Prostate gland (tissue), 2 donors: ENCODE measurements around the gene PSD. TPM values are rescaled to one million over a fixed set of nuclear protein-coding genes. Genes with fewer than 3 reads are reported as not detected.

Source experiments
- DNase-seq: peaks from one replicate; pipeline ENCODE4 v3.0.0-alpha.2; 2019; ENCODE audit warnings: low spot score
- H3K27ac ChIP-seq, 2 donors: fragments of 200-600 bp; sonication (generic); 2 replicates each; pipeline ENCODE4 v1.5.1; 2017 to 2019
- H3K27me3 ChIP-seq: fragments of 200-600 bp; sonication (generic); replicated peaks from 2 replicates; pipeline ENCODE4 v1.5.1; 2019; ENCODE audit not compliant: insufficient read depth
- H3K36me3 ChIP-seq, 2 donors: fragments of 200-600 bp; sonication (generic); 1 replicate in 1 of 2; 2 replicates in 1 of 2; pipeline versions ENCODE4 v1.5.1 to v1.8.1; 2017 to 2019
- H3K4me1 ChIP-seq: fragments of 200-600 bp; sonication (generic); replicated peaks from 2 replicates; pipeline ENCODE4 v1.5.1; 2019
- H3K4me3 ChIP-seq, 2 donors: fragments of 200-600 bp; sonication (generic); 2 replicates each; pipeline ENCODE4 v1.5.1; 2017 to 2019
- H3K9me3 ChIP-seq: fragments of 200-600 bp; sonication (generic); 2 replicates; pipeline ENCODE4 v1.5.1; 2017
- CTCF ChIP-seq, 4 experiments: fragments of 200-600 bp in 2 of 4; fragments of 450-650 bp in 2 of 4; sonication (generic) in 2 of 4; IDR thresholded peaks; 1 replicate in 3 of 4; 2 replicates in 1 of 4; pipeline ENCODE4 v1.5.1; 2016 to 2019; ENCODE audit warnings: antibody characterized with exemption in 4 of 4, mild to moderate bottlenecking in 2 of 4, moderate library complexity in 2 of 4
- POLR2A ChIP-seq: fragments of 450-650 bp; IDR thresholded peaks from one replicate; pipeline ENCODE4 v1.6.1; 2016; ENCODE audit warnings: antibody characterized with exemption, mild to moderate bottlenecking
- POLR2AphosphoS5 ChIP-seq: sonication (generic); formaldehyde crosslinking; IDR thresholded peaks from one replicate; pipeline ENCODE4 v1.6.1; 2017; ENCODE audit warnings: antibody characterized with exemption
- WGBS: methylation state at CpG from one replicate; pipeline ENCODE4 v1.1.5; 2018; 5-methylcytosine and 5-hydroxymethylcytosine counted together
- intact Hi-C: fragments of 100-400 bp; cut with DNase I; formaldehyde crosslinking; loops from one replicate; pipeline ENCODE4 v1.14.2; 2022
- total RNA-seq, 2 donors: library from RNA; depleted of rRNA; stranded (reverse); fragments of >200 nt; gene quantifications; one replicate each; pipeline ENCODE4 v1.1.0, GENCODE V29; 2016

Gene PSD
- total RNA-seq, 2 donors from 2014 or later = 1.0 to 10.9 TPM

DNA sequence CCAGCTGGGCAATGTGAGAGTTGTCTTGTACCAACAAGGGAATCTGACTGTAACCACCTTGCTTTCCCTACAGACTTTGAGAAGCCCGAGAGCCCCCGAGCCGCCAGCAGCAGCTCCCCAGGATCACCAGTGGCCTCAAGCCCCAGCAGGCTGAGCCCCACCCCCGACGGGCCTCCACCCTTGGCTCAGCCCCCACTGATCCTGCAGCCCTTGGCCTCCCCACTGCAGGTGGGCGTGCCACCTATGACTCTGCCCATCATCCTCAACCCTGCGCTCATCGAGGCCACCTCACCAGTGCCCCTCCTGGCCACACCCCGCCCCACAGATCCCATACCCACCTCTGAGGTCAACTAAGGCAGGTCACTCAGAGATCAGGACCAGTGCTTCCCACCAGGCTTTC, 36.6 kb downstream of the PSD start:
- Histone ChIP-seq H3K9me3 (no peaks in the 10 kb centered on the region), H3K27me3 (no peaks in the 10 kb centered on the region), H3K36me3 (peaks cover 8 to 29% of the 10 kb centered on the region in 2 donors), H3K4me3 (no peak overlapping the region), H3K27ac (no peak overlapping the region), H3K4me1 (no peaks in the 10 kb centered on the region)
- intact Hi-C loops = no loop called here
- 85% methylated on average over 9 of the region's 9 CpGs for WGBS
- TF ChIP-seq POLR2AphosphoS5 = no peak
- TF ChIP-seq POLR2A = no peak
- no peak for TF ChIP-seq CTCF (IDR thresholded peaks at IDR 0.05)
- no peak for DNase-seq

- peaks cover 8 to 29% of the 10 kb centered on the region in 2 donors for H3K36me3 ChIP-seq
- DNase-seq = no peak
- H3K4me3 ChIP-seq = no peak overlapping the region
- H3K4me1 ChIP-seq = no peaks in the 10 kb centered on the region
- no peak overlapping the region for H3K27ac ChIP-seq
- TF ChIP-seq POLR2A = no peak
- H3K9me3 ChIP-seq = no peaks in the 10 kb centered on the region
- 92% methylated on average over 6 of the region's 6 CpGs for WGBS
- no peaks in the 10 kb centered on the region for H3K27me3 ChIP-seq
- intact Hi-C loops = no loop called here
Measured at GRCh38 chr10:102379383-102379782, 39.2 kb downstream of the PSD start.

- no peaks in the 10 kb centered on the region for H3K27me3 ChIP-seq
- H3K27ac ChIP-seq = no peak overlapping the region
- TF ChIP-seq POLR2A (no peak), CTCF (IDR thresholded peaks at IDR 0.05) (no peak), POLR2AphosphoS5 (no peak)
- no peaks in the 10 kb centered on the region for H3K9me3 ChIP-seq
- intact Hi-C loops = no loop called here
- H3K4me1 ChIP-seq = no peaks in the 10 kb centered on the region
- no peak for DNase-seq
- 96% methylated on average over 12 of the region's 12 CpGs for WGBS
- peaks cover 8 to 18% of the 10 kb centered on the region in 2 donors for H3K36me3 ChIP-seq
- no peak overlapping the region for H3K4me3 ChIP-seq
Measured at GRCh38 chr10:102376901-102377300, 41.7 kb downstream of the PSD start.

DNA sequence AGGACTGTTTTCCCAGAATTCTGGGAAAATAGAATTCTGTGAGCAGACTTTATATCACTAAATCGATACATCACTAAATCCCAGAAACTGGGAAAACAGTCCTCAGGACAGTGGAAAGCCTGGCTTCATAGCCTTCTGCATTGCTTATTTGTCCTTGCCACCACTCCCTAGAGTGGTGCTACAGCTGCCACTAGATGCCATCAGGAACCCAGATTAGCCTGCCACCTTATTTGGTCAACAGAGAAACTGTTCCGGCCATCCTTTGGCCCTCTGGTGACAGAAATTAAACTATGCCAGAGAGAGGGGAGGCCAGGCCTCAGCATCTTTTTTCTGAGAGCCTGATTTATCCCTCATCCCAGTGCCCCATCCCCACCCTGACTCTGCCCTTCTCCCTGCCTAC, 42.7 kb downstream of the PSD start:
- no peak for DNase-seq
- TF ChIP-seq CTCF (IDR thresholded peaks at IDR 0.05) (no peak), POLR2AphosphoS5 (no peak), POLR2A (no peak)
- 94% methylated on average over 2 of the region's 2 CpGs for WGBS

GRCh38 chr10:102375250-102375649, 43.3 kb downstream of the PSD start:
- 88% methylated on average over 7 of the region's 7 CpGs for WGBS
- peaks cover 17 to 21% of the 10 kb centered on the region in 2 donors for H3K36me3 ChIP-seq
- no peak overlapping the region for H3K4me3 ChIP-seq
- H3K9me3 ChIP-seq = no peaks in the 10 kb centered on the region
- H3K27ac ChIP-seq = no peak overlapping the region
- DNase-seq = no peak
- H3K27me3 ChIP-seq = no peaks in the 10 kb centered on the region
- no peak for TF ChIP-seq POLR2AphosphoS5
- TF ChIP-seq POLR2A = no peak
- no peak for TF ChIP-seq CTCF (IDR thresholded peaks at IDR 0.05)
- intact Hi-C loops = no loop called here
- H3K4me1 ChIP-seq = no peaks in the 10 kb centered on the region

More for the DNA sequence above, 42.7 kb downstream of the PSD start:
- no peak overlapping the region for H3K4me3 ChIP-seq
- intact Hi-C loops = no loop called here
- H3K27ac ChIP-seq = no peak overlapping the region
- H3K27me3 ChIP-seq = no peaks in the 10 kb centered on the region
- H3K4me1 ChIP-seq = no peaks in the 10 kb centered on the region
- no peaks in the 10 kb centered on the region for H3K9me3 ChIP-seq
- H3K36me3 ChIP-seq = peaks cover 11 to 21% of the 10 kb centered on the region in 2 donors
